T-helper 2 cell treated with Interferon-gamma antibody and Interleukin-4, amounts not matched to agents 100 ng/mL and 5 ng/mL, for 36 hours (primary cell): ENCODE results near the gene URGCP. TPM values are rescaled to one million over a fixed set of nuclear protein-coding genes. Genes with fewer than 3 reads are reported as not detected.

Experiments
- intact Hi-C: fragments of 100-400 bp; cut with micrococcal nuclease; formaldehyde crosslinking; loops from one replicate; pipeline ENCODE4 v1.15.1; 2023
- total RNA-seq: library from RNA; stranded (reverse); gene quantifications from 2 replicates; pipeline ENCODE4 v1.2.3, GENCODE V29; 2022

URGCP gene
- total RNA-seq, 1 donor from 2014 or later: 23.0 TPM

DNA sequence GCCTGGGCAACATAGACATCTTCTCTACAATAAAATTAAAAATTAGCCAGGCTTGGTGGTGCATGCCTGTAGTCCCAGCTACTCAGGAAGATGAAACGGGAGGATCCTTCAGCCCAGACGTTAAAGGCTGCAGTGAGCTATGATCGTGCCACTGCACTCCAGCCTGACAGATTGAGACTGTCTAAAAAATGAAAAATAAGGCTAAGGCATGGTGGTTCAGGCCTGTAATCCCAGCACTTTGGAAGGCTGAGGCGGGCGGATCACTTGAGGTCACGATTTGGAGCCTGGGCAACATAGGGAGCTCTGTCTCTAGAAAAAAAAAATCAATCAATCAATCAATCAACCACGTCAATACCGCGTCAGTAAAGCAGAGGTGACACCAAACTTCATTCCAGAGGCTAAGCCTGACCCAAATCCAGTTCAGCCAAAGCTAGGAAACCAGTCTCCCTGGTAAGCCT is 68.2 kb downstream of the URGCP start:
- intact Hi-C loops: loop anchor here (2.0 to 10.0 kb wide), 5 partner anchors 79 to 1893 kb away; partner anchors contain the start of genes BLVRA and COA1

GRCh38 chr7:43834463-43835251 is 71.7 kb downstream of the URGCP start:
- intact Hi-C loops: loop anchor here (1.0 to 10.0 kb wide), 2 partner anchors 35 to 1890 kb away; partner anchors contain the start of gene MRPS24

DNA sequence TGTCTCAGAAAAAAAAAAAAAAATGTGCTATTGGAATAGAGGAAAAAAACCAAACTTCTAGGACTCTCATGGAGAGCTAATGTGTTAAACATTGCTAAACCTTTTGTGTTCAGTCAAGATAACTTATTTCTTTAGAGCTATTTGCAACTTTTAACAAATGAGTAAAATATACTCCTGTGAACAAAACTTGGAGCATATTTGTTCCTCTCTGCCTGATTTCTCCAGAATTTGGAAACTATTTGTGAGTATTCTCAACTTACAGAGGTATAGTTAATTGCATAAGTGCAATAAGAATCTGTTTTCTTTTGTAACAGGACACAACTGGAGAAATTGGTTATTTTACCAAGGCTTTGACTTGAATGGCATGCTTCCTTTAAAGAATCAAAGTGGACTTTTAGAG is 75.5 kb downstream of the URGCP start:
- intact Hi-C loops: loop anchor here (10.0 kb wide), 1 partner anchor 1886 kb away; no protein-coding TSS in a partner anchor

Other genes with a start within 250 kb of the URGCP start
- 51.1 and 53.5 TPM in 2 replicates for gene COA1, start 177.1 kb downstream of the URGCP start, total RNA-seq
- 25.5 and 28.6 TPM in 2 replicates for gene BLVRA, start 147.9 kb downstream of the URGCP start, total RNA-seq
- gene MRPS24, start 37.1 kb downstream of the URGCP start, total RNA-seq: 83.6 TPM in 2 replicates
- gene UBE2D4, start 19.8 kb upstream of the URGCP start, total RNA-seq: 10.3 and 11.7 TPM in 2 replicates
- not detected in 2 replicates for gene SPDYE1, start 91.3 kb upstream of the URGCP start, total RNA-seq
- 166 and 173 TPM in 2 replicates for gene DBNL, start 138.1 kb upstream of the URGCP start, total RNA-seq
- 0.89 TPM in 2 replicates for gene PGAM2, start 159.0 kb upstream of the URGCP start, total RNA-seq
- 31.1 and 38.0 TPM in 2 replicates for gene POLM, start 175.9 kb upstream of the URGCP start, total RNA-seq
- gene AEBP1, start 197.7 kb upstream of the URGCP start, total RNA-seq: 19.0 and 21.4 TPM in 2 replicates
- 141 and 142 TPM in 2 replicates for gene POLD2, start 217.0 kb upstream of the URGCP start, total RNA-seq
- not detected in 2 replicates for gene MYL7, start 234.7 kb upstream of the URGCP start, total RNA-seq